SK-N-MC (cell line): ENCODE results near the gene ZNF385A.

ENCODE experiments used
- DNase-seq: peaks from one replicate; pipeline ENCODE4 v3.0.0-alpha.2; 2011; ENCODE audit warnings: low read depth, low spot score
- H3K27ac ChIP-seq: fragments of 200-600 bp; sonication (generic); 2 replicates; pipeline ENCODE4 v1.5.1; 2016; ENCODE audit warnings: mixed run types
- H3K36me3 ChIP-seq: fragments of 200-600 bp; sonication (generic); 2 replicates; pipeline ENCODE4 v1.6.1; 2017; ENCODE audit warnings: antibody characterized with exemption, low read length, mixed read lengths; ENCODE audit not compliant: insufficient read depth
- H3K4me3 ChIP-seq: fragments of 200-600 bp; sonication (generic); 2 replicates; pipeline ENCODE4 v1.5.1; 2016
- H3K9ac ChIP-seq: fragments of 200-600 bp; sonication (generic); 2 replicates; pipeline ENCODE4 v1.8.0; 2017; ENCODE audit warnings: mixed run types, mixed read lengths; ENCODE audit not compliant: insufficient read length
- H3K9me3 ChIP-seq: fragments of 200-600 bp; sonication (generic); 2 replicates; pipeline ENCODE4 v1.6.1; 2017; ENCODE audit warnings: low read depth, mild to moderate bottlenecking, antibody characterized with exemption, low read length, moderate library complexity, mixed read lengths
- EZH2 ChIP-seq: fragments of 200-600 bp; sonication (generic); IDR thresholded peaks from one replicate; pipeline ENCODE4 v1.6.1; 2017; ENCODE audit warnings: antibody characterized with exemption
- FOXP2 ChIP-seq: optimal IDR thresholded peaks from 2 replicates; pipeline ENCODE3; 2011; ENCODE audit warnings: mild to moderate bottlenecking, moderate library complexity; ENCODE audit not compliant: insufficient read depth; ENCODE audit errors: extremely low read length, control extremely low read depth
- POLR2AphosphoS5 ChIP-seq: IDR thresholded peaks from 2 replicates; pipeline ENCODE4 v1.6.1; 2012; ENCODE audit warnings: mild to moderate bottlenecking, low read depth, low read length, borderline replicate concordance

The ZNF385A gene

GRCh38 chr12:54377007-54377406, 7.5 kb downstream of the ZNF385A start:
- Histone ChIP-seq H3K27ac (no peak overlapping the region), H3K9ac (no peak overlapping the region), H3K4me3 (no peak overlapping the region), H3K9me3 (no peaks in the 10 kb centered on the region), H3K36me3 (peaks cover 4% of the 10 kb centered on the region; the same call in 1 of the 2 replicates)
- DNase-seq: no peak
- TF ChIP-seq EZH2: no peak
- TF ChIP-seq POLR2AphosphoS5: no peak
- no peak for TF ChIP-seq FOXP2

DNA sequence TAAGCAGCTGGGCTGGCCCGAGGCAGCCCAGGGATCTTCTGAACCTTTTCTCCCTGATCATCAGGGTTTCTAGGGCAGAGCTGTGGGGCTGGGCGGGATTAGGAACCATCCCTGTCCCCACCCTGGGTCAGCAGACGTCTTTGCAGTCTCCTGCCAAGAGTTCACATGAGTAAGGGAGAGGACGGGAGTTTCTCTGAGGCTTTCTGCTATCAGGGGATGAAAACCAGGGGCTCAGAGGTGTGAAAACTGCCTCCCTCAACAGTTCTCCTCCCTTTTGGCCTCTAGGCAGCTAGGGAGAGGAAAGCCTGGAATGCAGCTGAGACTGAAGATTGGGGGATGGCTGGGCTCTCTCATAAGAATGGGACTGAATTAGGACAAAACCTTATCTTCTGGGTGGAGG, 7.9 kb downstream of the ZNF385A start:
- Histone ChIP-seq H3K4me3 (no peak overlapping the region), H3K9me3 (no peaks in the 10 kb centered on the region), H3K9ac (no peak overlapping the region), H3K27ac (no peak overlapping the region), H3K36me3 (peaks cover 3% of the 10 kb centered on the region; the same call in 1 of the 2 replicates)
- no peak for TF ChIP-seq EZH2
- no peak for DNase-seq

- peak overlapping the region; percentile 84 for H3K27ac ChIP-seq
- peak overlapping the region; percentile 64 for H3K9ac ChIP-seq
- H3K4me3 ChIP-seq: no peak overlapping the region
- no peaks in the 10 kb centered on the region for H3K9me3 ChIP-seq
- TF ChIP-seq POLR2AphosphoS5: no peak
- no peak for TF ChIP-seq FOXP2
- no peak for TF ChIP-seq EZH2
- DNase-seq: no peak
- no peaks in the 10 kb centered on the region; the same call in 1 of the 2 replicates for H3K36me3 ChIP-seq
Measured at GRCh38 chr12:54375259-54375579, 9.3 kb downstream of the ZNF385A start.

GRCh38 chr12:54374562-54375258, 9.8 kb downstream of the ZNF385A start:
- TF ChIP-seq POLR2AphosphoS5 (no peak), FOXP2 (no peak), EZH2 (no peak)
- Histone ChIP-seq H3K4me3 (no peak overlapping the region), H3K36me3 (no peaks in the 10 kb centered on the region; the same call in 1 of the 2 replicates)

DNA sequence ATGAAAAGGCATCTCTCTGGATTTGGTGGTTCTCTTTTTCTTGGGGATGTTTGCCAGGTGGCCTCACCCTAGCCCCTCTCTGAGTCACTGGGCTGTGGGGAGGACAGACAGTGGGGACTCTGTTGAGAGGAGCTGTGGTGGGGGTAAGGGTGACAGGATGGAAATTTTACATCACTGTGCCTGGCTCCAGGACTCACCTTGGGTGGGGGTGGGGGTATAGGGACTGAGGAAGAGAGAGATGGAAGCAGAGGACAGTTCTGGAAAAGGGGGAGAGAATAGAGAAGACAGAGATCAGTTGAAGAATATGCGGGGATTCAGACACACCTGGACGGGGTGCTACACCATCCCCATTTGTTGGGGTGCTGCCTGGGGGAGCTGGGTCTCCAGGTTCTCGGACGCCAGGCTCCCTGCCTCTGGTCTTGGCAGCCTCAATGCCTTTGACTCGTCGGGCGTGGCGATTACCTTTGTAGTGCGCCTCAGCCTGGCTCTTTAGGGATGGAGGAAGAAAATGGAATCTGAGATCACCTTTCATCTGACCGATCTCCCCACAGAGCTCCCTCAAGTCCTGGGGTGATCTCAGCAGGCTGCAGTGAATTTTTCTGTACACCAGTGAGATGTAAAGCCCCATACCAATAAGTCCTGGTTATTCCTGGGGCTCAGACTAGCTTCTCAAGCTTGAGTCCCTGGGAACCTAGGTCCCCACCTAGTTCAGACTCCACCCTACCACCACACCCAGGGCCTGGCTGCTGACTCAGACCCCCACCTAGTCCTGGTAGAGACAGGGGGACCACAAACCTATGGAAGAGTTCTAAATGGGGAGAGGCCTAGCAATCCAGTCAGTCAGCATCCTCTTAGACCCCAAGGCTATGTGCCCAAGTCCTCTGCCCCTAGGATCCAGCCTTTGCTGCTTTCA, 10.6 kb downstream of the ZNF385A start:
- no peak for DNase-seq
- H3K36me3 ChIP-seq: no peaks in the 10 kb centered on the region; the same call in 1 of the 2 replicates
- no peaks in the 10 kb centered on the region for H3K9me3 ChIP-seq
- no peak overlapping the region for H3K27ac ChIP-seq
- H3K4me3 ChIP-seq: no peak overlapping the region
- TF ChIP-seq FOXP2 (no peak), POLR2AphosphoS5 (no peak), EZH2 (no peak)
- no peak overlapping the region for H3K9ac ChIP-seq

More at GRCh38 chr12:54374562-54375258, 9.8 kb downstream of the ZNF385A start:
- DNase-seq: no peak
- peak overlapping the region; percentile 84 for H3K27ac ChIP-seq
- peak overlapping the region; percentile 64 for H3K9ac ChIP-seq
- no peaks in the 10 kb centered on the region for H3K9me3 ChIP-seq

- DNase-seq: no peak
- H3K9ac ChIP-seq: no peak overlapping the region
- H3K36me3 ChIP-seq: no peaks in the 10 kb centered on the region
- H3K27ac ChIP-seq: peak overlapping the region; percentile 57
- H3K4me3 ChIP-seq: 0 out of 2 replicates have a peak overlapping the region, but pooled peaks have one; percentile 15
- no peak for TF ChIP-seq EZH2
- no peak for TF ChIP-seq POLR2AphosphoS5
- no peak for TF ChIP-seq FOXP2
- H3K9me3 ChIP-seq: no peaks in the 10 kb centered on the region
Measured at GRCh38 chr12:54372113-54372806, 12.3 kb downstream of the ZNF385A start.

GRCh38 chr12:54371328-54372112, 13.0 kb downstream of the ZNF385A start:
- Histone ChIP-seq H3K9ac (no peak overlapping the region), H3K36me3 (no peaks in the 10 kb centered on the region), H3K4me3 (peak overlapping the region; percentile 15; the same call in 1 of the 2 replicates), H3K9me3 (no peaks in the 10 kb centered on the region), H3K27ac (peak overlapping the region; percentile 57)
- no peak for DNase-seq
- no peak for TF ChIP-seq EZH2
- no peak for TF ChIP-seq FOXP2
- TF ChIP-seq POLR2AphosphoS5: no peak

DNA sequence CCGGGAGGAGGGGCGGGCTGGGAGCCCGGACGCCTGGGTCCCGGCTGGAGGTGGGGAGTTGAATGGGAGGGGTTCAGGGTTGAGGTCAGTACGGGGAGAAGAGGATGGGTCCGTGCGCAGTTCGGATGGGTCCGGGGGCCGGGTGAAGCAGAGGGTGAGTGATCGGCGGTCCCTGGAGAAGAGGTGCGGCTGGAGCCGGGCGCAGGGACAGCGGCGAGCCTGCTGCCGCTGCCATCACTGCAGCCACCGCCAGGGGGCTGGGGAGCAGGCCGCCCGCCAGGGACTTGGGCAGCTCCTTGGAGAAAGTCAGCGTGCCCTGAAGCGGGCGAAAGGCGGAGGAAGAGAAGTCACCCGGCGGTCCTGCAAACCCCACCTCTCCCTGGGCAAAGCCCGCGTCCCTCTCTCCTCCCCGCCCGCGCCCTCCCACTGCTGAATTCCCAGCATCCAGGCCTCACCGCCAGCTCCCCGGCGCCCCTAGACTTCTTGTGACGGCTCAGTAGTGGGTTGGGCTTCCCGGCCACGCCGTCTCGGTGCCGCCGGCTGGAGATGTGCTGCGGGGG, 14.3 kb downstream of the ZNF385A start:
- Histone ChIP-seq H3K36me3 (no peaks in the 10 kb centered on the region), H3K27ac (no peak overlapping the region), H3K4me3 (no peak overlapping the region), H3K9me3 (no peaks in the 10 kb centered on the region), H3K9ac (no peak overlapping the region)
- TF ChIP-seq FOXP2 (no peak), POLR2AphosphoS5 (no peak), EZH2 (no peak)
- no peak for DNase-seq
